Measurements from ENCODE around the gene BHLHA15. TPM values are rescaled to one million over a fixed set of nuclear protein-coding genes. Genes with fewer than 3 reads are reported as not detected.

Gene BHLHA15
- total and polyA plus RNA-seq, 2 of the 13 experiments (the other 11 are each of a cell fraction or from before 2014, with no cell fraction given) = 1.9 to 6.1 TPM

GRCh38 chr7:98211676-98212531 is 665 bp downstream of the BHLHA15 start (continued):
- TF ChIP-seq RFX3 (CRISPR knock-in tag; IDR thresholded peaks at IDR 0.05) (no peak), MIXL1 (CRISPR knock-in tag; IDR thresholded peaks at IDR 0.05) (peak; percentile 48; the same call in 1 of the 2 replicates), RCOR2 (CRISPR knock-in tag; IDR thresholded peaks at IDR 0.05) (peak; percentile 73; the same call in 1 of the 2 replicates), PBX2 (CRISPR knock-in tag; IDR thresholded peaks at IDR 0.05) (no peak), TP53 (CRISPR knock-in tag; conservative IDR thresholded peaks at IDR 0.05) (no peak), SRF (IDR thresholded peaks at IDR 0.05; ENCODE audit: low read depth, low read length) (no peak), MNT (IDR thresholded peaks at IDR 0.05) (peak; percentile 52), GLI4 (CRISPR knock-in tag; IDR thresholded peaks at IDR 0.05; ENCODE audit: borderline replicate concordance) (no peak), DDIT3 (CRISPR knock-in tag; IDR thresholded peaks at IDR 0.05) (no peak), MLLT10 (CRISPR knock-in tag; IDR thresholded peaks at IDR 0.05) (no peak), ZNF674 (CRISPR knock-in tag; IDR thresholded peaks at IDR 0.05; ENCODE audit: low read depth) (no peak), EEA1 (CRISPR knock-in tag; IDR thresholded peaks at IDR 0.05; ENCODE audit: borderline replicate concordance) (no peak), KAT8 (CRISPR knock-in tag; IDR thresholded peaks at IDR 0.05) (peak; percentile 41; the same call in 1 of the 2 replicates), ZEB1 (IDR thresholded peaks at IDR 0.05; ENCODE audit: insufficient replicate concordance, low read depth) (no peak), ZNF335 (CRISPR knock-in tag; IDR thresholded peaks at IDR 0.05) (no peak), ZNF552 (CRISPR knock-in tag; IDR thresholded peaks at IDR 0.05; ENCODE audit: borderline replicate concordance) (no peak), ZNF737 (CRISPR knock-in tag; IDR thresholded peaks at IDR 0.05; ENCODE audit: borderline replicate concordance) (no peak), MTA3 (CRISPR knock-in tag; IDR thresholded peaks at IDR 0.05) (no peak)
- TF ChIP-seq, protein P1, sequence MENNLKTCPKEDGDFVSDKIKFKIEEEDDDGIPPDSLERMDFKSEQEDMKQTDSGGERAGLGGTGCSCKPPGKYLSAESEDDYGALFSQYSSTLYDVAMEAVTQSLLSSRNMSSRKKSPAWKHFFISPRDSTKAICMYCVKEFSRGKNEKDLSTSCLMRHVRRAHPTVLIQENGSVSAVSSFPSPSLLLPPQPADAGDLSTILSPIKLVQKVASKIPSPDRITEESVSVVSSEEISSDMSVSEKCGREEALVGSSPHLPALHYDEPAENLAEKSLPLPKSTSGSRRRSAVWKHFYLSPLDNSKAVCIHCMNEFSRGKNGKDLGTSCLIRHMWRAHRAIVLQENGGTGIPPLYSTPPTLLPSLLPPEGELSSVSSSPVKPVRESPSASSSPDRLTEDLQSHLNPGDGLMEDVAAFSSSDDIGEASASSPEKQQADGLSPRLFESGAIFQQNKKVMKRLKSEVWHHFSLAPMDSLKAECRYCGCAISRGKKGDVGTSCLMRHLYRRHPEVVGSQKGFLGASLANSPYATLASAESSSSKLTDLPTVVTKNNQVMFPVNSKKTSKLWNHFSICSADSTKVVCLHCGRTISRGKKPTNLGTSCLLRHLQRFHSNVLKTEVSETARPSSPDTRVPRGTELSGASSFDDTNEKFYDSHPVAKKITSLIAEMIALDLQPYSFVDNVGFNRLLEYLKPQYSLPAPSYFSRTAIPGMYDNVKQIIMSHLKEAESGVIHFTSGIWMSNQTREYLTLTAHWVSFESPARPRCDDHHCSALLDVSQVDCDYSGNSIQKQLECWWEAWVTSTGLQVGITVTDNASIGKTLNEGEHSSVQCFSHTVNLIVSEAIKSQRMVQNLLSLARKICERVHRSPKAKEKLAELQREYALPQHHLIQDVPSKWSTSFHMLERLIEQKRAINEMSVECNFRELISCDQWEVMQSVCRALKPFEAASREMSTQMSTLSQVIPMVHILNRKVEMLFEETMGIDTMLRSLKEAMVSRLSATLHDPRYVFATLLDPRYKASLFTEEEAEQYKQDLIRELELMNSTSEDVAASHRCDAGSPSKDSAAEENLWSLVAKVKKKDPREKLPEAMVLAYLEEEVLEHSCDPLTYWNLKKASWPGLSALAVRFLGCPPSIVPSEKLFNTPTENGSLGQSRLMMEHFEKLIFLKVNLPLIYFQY (CRISPR knock-in tag; IDR thresholded peaks at IDR 0.05; ENCODE audit: borderline replicate concordance) = no peak
- TF ChIP-seq, protein P2, sequence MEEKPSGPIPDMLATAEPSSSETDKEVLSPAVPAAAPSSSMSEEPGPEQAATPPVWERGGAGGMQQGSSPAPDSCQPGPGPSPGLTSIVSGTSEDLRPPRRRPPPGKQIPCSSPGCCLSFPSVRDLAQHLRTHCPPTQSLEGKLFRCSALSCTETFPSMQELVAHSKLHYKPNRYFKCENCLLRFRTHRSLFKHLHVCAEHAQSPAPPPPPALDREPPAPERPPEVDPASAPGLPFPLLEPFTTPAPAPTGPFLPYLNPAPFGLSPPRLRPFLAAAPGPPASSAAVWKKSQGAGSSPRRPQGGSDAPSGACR (CRISPR knock-in tag; IDR thresholded peaks at IDR 0.05) = no peak
- TF ChIP-seq, protein P3, sequence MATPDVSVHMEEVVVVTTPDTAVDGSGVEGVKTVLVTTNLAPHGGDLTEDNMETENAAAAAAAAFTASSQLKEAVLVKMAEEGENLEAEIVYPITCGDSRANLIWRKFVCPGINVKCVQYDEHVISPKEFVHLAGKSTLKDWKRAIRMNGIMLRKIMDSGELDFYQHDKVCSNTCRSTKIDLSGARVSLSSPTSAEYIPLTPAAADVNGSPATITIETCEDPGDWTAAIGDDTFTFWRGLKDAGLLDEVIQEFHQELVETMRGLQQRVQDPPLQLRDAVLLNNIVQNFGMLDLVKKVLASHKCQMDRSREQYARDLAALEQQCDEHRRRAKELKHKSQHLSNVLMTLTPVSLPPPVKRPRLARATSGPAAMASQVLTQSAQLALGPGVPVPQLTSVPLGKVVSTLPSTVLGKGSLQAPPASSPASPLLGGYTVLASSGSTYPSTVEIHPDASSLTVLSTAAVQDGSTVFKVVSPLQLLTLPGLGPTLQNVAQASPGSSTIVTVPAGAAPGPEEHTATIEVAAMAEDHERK (CRISPR knock-in tag; IDR thresholded peaks at IDR 0.05; ENCODE audit: low read depth) = no peak

Data from HepG2 (cell line).